Effector memory CD8-positive, alpha-beta T cell (primary cell): ENCODE results near the gene DNAH17.
A peak's percentile ranks its signal among the peaks of the same experiment; 100 is the strongest.

Source experiments
- ATAC-seq: fragments of 150-1000 bp; cut with Tn5 transposase; replicated peaks from 2 replicates; pipeline ENCODE4 v1.10.0; 2021; ENCODE audit warnings: mild to moderate bottlenecking, moderate library complexity
- DNase-seq, 3 experiments: peaks; one replicate each; pipeline ENCODE4 v3.0.0; 2021
- H3K27ac Mint-ChIP-seq, 2 donors: one replicate each; pipeline ENCODE4 v1.8.0; 2022; ENCODE audit warnings: mild to moderate bottlenecking in 2 of 2, mixed read lengths in 2 of 2, moderate library complexity in 2 of 2
- H3K27me3 Mint-ChIP-seq, 2 donors: one replicate each; pipeline ENCODE4 v1.8.0; 2022; ENCODE audit warnings: mixed read lengths in 2 of 2
- H3K36me3 Mint-ChIP-seq: one replicate; pipeline ENCODE4 v1.8.0; 2022; ENCODE audit warnings: mild to moderate bottlenecking, moderate library complexity, mixed read lengths; ENCODE audit not compliant: insufficient read depth
- H3K4me1 Mint-ChIP-seq, 2 donors: one replicate each; pipeline ENCODE4 v1.8.0; 2022; ENCODE audit warnings: low read depth in 2 of 2, mixed read lengths in 2 of 2
- H3K4me3 Mint-ChIP-seq, 2 donors: one replicate each; pipeline ENCODE4 v1.8.0; 2022; ENCODE audit warnings: mild to moderate bottlenecking in 2 of 2, mixed read lengths in 2 of 2, moderate library complexity in 2 of 2
- H3K9me3 Mint-ChIP-seq, 2 donors: one replicate each; pipeline ENCODE4 v1.8.0; 2022; ENCODE audit warnings: mixed read lengths in 2 of 2

DNAH17 gene

DNA sequence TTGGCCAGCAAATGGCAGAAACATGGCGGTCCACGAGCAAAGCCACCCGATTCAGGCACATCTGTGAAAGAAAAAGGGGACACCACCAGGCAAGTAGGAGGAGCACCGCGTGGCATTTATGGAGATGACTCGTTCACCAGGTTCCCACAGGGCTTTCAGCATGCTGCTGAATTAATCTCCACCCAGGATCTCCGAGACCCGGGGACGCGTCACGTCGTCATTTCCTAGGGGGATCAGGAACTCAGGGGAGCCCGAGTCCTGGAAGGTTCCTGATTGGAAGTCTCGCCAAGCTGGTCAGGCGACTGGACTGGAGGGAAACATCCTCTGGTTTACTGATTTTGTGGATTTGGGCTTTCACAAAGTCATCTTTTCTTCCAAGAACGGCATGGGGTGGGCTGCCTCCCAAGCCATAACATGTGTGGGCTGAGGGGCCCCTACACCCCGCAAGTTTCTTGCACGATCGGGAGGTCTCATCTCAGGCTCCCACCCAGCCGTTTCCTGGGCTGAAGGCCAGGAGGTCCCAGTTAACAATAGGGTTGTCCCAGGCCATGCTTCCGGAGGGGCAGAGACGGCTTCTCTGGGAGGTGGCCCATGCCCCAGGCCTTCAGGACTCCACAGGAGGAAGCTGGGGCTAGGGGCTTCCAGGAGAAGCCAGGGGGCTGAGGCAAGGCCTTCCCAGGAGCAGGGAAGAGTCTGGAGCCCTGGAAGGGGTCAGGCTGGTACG, 645 bp downstream of the DNAH17 start:
- no peak for ATAC-seq
- Mint-ChIP-seq H3K4me3 (no peak overlapping the region), H3K27ac (no peak overlapping the region), H3K27me3 (peaks cover 16 to 19% of the 10 kb centered on the region in 2 donors), H3K4me1 (no peaks in the 10 kb centered on the region), H3K36me3 (peaks cover 5% of the 10 kb centered on the region), H3K9me3 (no peaks in the 10 kb centered on the region)
- no peak for DNase-seq

DNA sequence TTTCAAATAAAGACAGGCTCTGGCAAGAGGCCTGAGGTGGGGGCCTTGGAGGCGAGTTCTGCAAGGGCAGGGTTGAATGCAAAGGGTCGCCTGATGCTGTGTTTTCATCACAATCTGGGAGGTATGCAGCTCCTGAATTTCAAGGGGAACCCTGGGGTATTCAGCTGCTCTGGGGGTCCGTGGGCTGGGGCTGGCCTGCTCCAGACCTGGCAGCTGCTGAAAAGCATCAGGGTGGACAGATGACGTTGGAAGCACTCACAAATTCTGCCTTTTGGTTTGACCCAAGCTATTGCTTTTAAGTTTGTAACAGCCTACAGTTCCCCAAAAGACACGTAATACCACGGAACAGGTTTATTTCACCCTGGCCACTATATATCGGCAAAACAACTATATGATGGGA, 1.3 kb downstream of the DNAH17 start:
- Mint-ChIP-seq H3K27ac (no peak overlapping the region), H3K36me3 (peaks cover 1% of the 10 kb centered on the region), H3K4me3 (no peak overlapping the region), H3K4me1 (no peaks in the 10 kb centered on the region), H3K27me3 (peaks cover 16 to 19% of the 10 kb centered on the region in 2 donors), H3K9me3 (no peaks in the 10 kb centered on the region)
- DNase-seq (no peak), ATAC-seq (no peak)

DNA sequence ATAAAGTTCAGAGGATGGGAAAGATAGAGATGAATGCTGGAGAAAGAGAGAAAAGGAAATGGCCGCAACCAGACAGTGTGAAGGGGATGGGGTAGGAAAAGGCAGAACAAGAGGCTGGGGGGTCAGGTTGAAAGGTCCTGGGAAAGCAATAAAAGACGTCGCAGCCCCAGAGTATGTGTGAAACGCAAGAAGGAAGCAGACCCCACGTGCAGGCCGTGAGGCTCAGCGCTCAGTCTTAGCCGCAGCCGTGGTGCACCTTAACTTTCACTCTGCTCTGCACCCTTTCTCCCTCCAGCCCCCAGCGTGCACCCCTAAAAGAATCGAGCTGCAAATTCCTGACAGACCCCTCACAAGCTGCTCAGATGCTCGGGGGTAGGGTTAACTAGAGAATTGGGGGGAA, 1.9 kb downstream of the DNAH17 start:
- Mint-ChIP-seq H3K9me3 (no peaks in the 10 kb centered on the region), H3K4me1 (no peaks in the 10 kb centered on the region), H3K27ac (no peak overlapping the region), H3K4me3 (no peak overlapping the region), H3K36me3 (no peaks in the 10 kb centered on the region), H3K27me3 (peaks cover 16 to 19% of the 10 kb centered on the region in 2 donors)
- DNase-seq (no peak), ATAC-seq (no peak)

DNA sequence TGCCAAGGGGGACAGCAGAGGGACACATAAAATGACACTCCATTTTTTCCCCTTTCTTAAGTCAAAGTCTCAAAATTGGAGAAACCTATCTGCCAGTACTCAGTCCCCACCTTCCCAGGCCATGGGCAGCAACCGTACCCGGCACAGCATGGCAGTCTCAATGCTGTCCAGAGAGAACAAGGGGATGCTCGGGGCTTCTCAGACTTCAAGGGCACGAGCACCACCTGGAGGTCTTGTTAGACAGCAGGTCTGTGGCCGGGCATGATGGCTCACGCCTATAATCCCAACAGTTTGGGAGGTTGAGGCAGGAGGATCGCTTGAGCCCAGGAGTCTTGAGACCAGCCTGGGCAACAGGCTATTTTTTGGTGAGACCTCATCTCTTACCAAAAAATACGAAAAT, 3.2 kb downstream of the DNAH17 start:
- Mint-ChIP-seq H3K9me3 (no peaks in the 10 kb centered on the region), H3K4me1 (no peaks in the 10 kb centered on the region), H3K4me3 (no peak overlapping the region), H3K36me3 (no peaks in the 10 kb centered on the region), H3K27me3 (peaks cover 18 to 31% of the 10 kb centered on the region in 2 donors), H3K27ac (no peak overlapping the region)
- no peak for DNase-seq
- no peak for ATAC-seq

DNA sequence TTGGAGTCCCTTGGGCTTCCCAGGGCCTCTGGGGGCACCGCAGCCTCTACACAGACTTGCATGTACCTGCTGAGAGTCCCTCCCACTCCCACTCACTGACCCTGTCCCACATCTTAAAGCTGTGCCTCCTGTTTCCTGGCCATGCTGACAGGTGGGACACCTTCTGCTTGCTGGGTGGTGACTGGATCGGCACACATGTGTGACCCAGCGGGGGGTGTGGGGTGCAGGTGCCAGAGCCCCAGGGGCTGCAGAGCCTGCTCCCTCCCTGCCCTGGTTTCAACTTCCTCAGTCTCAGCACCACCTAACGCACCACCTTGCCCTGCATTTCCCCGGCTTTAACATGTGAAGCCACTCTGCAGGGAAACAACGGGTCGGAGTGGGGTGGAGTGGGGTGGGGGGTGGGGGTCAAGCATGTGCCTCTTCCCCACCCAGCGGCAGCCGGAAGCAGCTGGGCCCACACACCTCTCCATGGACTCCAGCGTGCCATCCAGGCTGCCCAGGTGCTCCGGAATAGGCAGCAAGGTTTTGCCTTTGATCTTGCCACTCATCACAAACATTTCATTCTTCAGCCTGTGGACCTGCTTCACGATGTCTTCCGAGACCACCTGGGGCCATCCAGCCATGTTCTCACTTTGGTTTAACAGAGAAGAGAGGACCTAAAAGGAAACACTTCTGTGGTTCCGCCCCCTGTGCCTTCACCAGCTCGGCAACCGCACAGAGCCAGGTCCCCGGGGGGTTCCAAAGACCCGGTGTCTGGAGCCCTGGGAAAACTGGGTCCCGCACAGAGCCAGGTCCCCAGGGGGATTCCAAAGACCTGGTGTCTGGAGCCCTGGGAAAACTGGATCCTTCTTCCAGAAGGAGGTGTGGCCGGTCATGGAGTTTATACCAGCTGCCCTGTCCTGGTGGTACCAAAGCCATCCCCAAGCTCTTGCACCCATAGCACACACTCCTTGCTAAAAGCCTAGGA, 4.7 kb downstream of the DNAH17 start:
- ATAC-seq (no peak), DNase-seq (no peak)
- H3K27ac Mint-ChIP-seq: peak overlapping the region in 1 of 2 donors; percentile 63
- H3K4me3 Mint-ChIP-seq: no peak overlapping the region
- no peaks in the 10 kb centered on the region for H3K9me3 Mint-ChIP-seq
- H3K36me3 Mint-ChIP-seq: no peaks in the 10 kb centered on the region
- peaks cover 33 to 45% of the 10 kb centered on the region in 2 donors for H3K27me3 Mint-ChIP-seq
- H3K4me1 Mint-ChIP-seq: no peaks in the 10 kb centered on the region

DNA sequence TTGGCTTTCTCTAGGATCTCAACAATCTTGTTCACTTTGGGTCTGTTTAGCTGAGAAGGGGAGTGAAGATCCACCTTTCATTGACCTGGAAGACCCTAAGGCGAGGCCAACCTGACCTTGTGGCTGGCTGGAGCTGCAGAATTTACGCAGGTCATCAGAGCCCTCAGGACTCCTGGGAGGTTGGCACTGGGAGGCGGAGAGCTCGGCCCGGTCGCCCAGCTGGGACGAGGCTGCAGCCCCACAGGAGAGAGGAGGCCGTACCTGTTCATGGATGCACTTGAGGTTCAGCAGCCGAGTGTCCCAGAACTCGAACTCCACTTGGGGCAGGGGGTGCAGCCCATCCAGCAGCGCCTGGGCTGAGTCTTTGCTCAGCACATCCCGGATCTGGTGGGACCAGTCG, 5.9 kb downstream of the DNAH17 start:
- Mint-ChIP-seq H3K9me3 (no peaks in the 10 kb centered on the region), H3K27me3 (peaks cover 39 to 54% of the 10 kb centered on the region in 2 donors), H3K4me1 (no peaks in the 10 kb centered on the region), H3K36me3 (no peaks in the 10 kb centered on the region), H3K27ac (no peak overlapping the region), H3K4me3 (no peak overlapping the region)
- ATAC-seq (no peak), DNase-seq (no peak)

DNA sequence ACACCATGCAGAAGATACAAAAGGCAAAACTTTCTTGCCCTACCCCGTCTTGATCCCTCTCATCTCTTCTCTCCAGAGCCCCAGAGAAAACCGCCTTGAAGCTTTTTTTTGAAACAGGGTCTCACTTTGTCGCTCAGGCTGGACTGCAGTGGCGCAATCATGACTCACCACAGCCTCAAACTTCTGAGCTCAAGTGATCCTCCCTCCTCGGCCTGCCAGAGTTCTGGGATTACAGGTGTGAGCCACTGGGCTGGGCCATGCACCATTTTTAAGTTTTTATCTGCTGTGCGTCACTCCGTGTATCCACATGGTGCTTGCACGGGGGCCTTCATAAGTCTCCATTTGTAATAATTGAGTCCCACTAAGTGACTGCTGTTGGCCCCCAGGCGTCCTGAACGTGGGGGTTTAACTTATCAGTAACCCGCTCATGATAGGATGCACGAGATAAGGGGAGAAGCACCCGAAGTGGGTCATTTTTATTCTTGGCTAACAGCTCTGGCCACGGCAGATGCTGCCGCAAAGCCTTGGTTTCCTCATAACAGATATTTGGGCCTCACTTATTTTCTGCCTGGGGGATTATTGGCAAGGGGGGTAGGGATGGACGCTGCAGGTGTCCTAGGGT, 8.6 kb downstream of the DNAH17 start:
- DNase-seq: no peak
- no peaks in the 10 kb centered on the region for H3K36me3 Mint-ChIP-seq
- H3K27me3 Mint-ChIP-seq: peaks cover 35 to 57% of the 10 kb centered on the region in 2 donors

DNA sequence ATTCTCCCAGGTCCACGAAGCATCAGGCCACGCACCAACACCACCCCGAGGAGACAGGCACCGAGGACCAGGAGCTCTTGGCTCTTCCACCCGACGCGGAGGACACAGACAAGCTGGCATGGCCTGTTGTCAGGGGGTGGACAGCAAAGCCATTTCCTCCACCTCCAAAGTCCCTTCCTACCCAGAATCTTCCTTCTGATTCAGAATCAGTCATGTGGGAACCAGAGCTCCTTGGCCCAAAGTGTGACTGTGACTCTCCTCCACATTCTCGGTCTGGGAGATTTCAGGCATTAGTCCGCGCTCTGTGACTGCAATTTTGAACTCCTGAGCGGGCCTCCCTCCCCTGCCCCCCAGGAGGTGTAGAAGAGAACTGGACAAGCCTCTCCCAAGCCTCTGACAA, 9.2 kb downstream of the DNAH17 start:
- Mint-ChIP-seq H3K4me3 (no peak overlapping the region), H3K9me3 (no peaks in the 10 kb centered on the region), H3K4me1 (no peaks in the 10 kb centered on the region), H3K36me3 (no peaks in the 10 kb centered on the region), H3K27ac (no peak overlapping the region), H3K27me3 (peaks cover 35 to 62% of the 10 kb centered on the region in 2 donors)
- DNase-seq (no peak), ATAC-seq (no peak)

More for the DNA sequence above, 8.6 kb downstream of the DNAH17 start:
- no peaks in the 10 kb centered on the region for H3K9me3 Mint-ChIP-seq
- ATAC-seq: no peak
- H3K4me3 Mint-ChIP-seq: no peak overlapping the region
- no peaks in the 10 kb centered on the region for H3K4me1 Mint-ChIP-seq
- H3K27ac Mint-ChIP-seq: no peak overlapping the region

DNA sequence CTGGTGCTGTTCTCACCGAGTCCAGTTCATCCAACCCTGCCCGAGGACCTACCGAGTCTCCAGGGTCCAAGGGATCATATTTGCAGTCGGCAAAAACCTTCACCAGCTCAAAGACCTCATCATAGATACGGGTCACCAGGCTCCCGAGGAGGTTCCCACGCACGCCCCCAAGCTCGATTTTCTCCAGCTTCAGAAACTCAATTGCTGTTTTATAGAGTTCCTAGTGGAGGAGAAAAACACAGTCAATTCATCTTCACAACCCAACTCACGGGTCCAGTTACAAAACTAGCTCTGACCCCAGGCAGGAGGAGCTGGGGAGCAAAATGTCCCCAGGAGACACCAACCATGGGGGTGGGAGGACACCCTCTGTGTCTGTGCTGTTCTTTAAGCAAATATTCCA, 10.2 kb downstream of the DNAH17 start:
- no peaks in the 10 kb centered on the region for H3K4me1 Mint-ChIP-seq
- no peak for ATAC-seq
- H3K4me3 Mint-ChIP-seq: no peak overlapping the region
- H3K9me3 Mint-ChIP-seq: no peaks in the 10 kb centered on the region
- no peak overlapping the region for H3K27ac Mint-ChIP-seq
- no peaks in the 10 kb centered on the region for H3K36me3 Mint-ChIP-seq
- no peak for DNase-seq
- peaks cover 35 to 60% of the 10 kb centered on the region in 2 donors for H3K27me3 Mint-ChIP-seq

DNA sequence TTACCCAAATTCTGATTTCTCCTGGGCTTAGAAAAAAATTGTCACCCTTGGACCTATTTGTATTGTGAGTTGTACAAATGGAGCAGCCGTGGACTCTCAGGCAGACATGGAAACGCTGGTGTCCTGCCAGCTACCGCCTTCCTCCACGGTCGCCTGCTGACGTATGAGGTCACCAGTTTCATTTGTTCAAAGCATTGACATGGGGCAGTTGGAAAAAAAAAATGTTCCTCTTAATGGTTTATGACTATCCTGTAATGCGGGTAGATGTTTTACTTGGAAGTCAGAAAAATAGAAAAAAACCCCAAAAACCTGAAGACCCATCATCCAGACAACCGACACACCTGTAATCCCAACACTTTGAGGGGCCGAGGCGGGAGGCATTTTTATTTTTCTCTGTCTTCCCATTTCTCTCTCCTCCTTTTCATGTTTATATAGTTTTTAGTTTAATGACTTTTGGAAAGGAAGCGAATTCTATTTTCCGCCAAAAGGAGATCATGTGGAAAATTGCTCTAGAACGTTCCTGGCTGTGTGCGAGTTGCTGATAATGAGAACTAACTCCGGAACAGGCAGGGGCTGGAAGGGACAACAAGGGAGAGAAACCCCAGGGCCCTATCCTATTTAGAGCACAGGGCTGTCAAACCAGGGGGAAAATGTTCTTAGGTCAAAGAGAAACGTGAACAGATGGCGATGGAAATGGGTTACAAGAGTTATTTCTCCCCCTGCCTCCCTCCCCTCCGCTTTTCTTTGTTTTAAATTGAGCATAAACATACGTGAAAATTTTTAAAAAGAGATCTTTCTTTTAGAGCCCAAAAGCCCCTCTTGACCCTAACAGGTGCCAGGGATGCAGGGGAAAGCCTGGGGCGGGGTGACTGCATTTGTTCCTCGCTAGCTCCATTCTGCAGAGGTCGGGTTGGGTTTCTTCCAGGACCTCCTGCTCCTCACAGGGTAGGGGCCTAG, 13.7 kb downstream of the DNAH17 start:
- Mint-ChIP-seq H3K9me3 (no peaks in the 10 kb centered on the region), H3K36me3 (no peaks in the 10 kb centered on the region), H3K4me1 (no peaks in the 10 kb centered on the region), H3K4me3 (no peak overlapping the region), H3K27ac (peak overlapping the region in 1 of 2 donors; percentile 20), H3K27me3 (peaks cover 28 to 43% of the 10 kb centered on the region in 2 donors)
- DNase-seq (no peak), ATAC-seq (no peak)

DNA sequence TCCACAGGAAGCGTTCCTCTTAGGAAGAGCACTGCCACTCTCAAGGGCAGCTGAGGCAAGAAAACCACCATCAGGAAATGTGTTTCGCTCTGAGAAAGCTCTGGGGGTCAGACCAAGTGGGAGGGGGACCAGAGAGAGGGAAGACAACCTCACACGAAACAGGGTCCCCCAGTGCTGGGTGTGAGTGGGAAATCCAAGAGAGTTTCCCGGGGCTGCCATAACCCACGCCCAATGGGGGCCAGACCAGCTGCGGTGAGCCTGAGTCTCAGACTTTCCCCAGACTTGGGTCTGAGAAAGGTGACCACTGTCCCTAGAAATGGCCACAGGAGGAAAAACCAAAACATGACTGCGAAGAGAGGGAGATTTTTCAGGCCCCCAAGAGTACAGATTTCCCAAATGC, 14.5 kb downstream of the DNAH17 start:
- H3K36me3 Mint-ChIP-seq: no peaks in the 10 kb centered on the region
- ATAC-seq (no peak), DNase-seq (no peak)
- no peaks in the 10 kb centered on the region for H3K9me3 Mint-ChIP-seq
- no peak overlapping the region for H3K27ac Mint-ChIP-seq
- no peaks in the 10 kb centered on the region for H3K4me1 Mint-ChIP-seq
- no peak overlapping the region for H3K4me3 Mint-ChIP-seq
- H3K27me3 Mint-ChIP-seq: peaks cover 20 to 35% of the 10 kb centered on the region in 2 donors

DNA sequence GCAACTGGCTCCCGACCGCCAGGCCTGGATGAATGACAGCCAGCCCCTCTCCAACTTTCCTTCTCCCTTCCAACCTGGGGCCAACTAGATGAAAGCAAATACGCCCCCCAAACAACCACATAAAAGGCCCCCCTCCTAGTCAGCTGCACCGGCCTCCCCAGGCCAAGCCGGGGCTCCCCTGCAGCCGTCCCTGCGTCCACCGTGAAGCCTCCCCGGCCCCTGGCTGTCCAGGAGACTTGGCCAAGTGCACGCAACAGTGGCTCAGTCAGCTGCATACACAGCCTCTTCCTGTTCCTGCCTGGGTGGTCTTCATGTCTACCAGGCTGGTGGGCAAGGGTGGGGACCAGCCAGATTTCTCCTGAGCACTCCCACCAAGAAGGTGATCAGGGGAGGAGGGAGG, 16.0 kb downstream of the DNAH17 start:
- Mint-ChIP-seq H3K4me1 (no peaks in the 10 kb centered on the region), H3K27me3 (peaks cover 16 to 29% of the 10 kb centered on the region in 2 donors), H3K27ac (no peak overlapping the region), H3K9me3 (no peaks in the 10 kb centered on the region), H3K4me3 (no peak overlapping the region), H3K36me3 (no peaks in the 10 kb centered on the region)
- DNase-seq (no peak), ATAC-seq (no peak)

DNA sequence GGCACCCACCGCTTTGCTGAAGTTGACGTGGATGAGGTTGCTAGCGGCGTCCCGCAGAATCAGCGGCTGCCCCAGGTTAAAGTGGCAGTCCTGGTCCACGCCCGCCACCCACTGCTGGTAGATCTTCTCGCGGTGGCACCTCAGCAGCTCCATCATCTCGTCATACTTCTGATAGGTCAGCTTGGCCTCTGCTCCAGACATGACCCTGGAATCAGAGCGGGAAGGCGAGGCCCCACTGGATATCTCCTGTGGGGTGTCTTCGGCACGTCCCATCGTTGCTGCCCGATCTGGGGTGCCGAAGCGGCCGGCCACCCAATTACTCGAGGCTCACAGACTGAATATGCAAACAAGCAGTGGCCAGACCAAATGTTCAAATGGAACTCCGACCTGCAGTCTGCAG, 16.5 kb downstream of the DNAH17 start:
- H3K4me3 Mint-ChIP-seq: no peak overlapping the region
- H3K27me3 Mint-ChIP-seq: peaks cover 21 to 29% of the 10 kb centered on the region in 2 donors
- no peak for DNase-seq
- no peak for ATAC-seq
- H3K27ac Mint-ChIP-seq: no peak overlapping the region
- no peaks in the 10 kb centered on the region for H3K36me3 Mint-ChIP-seq
- no peaks in the 10 kb centered on the region for H3K4me1 Mint-ChIP-seq
- no peaks in the 10 kb centered on the region for H3K9me3 Mint-ChIP-seq
